CD14-positive monocyte (primary cell): ENCODE data around the gene CD81. TPM values are rescaled to one million over a fixed set of nuclear protein-coding genes. Genes with fewer than 3 reads are reported as not detected.

ENCODE experiments used
- DNase-seq, 3 donors: peaks; one replicate each; pipeline ENCODE4 v3.0.0-alpha.2; 2011 to 2022
- H2AFZ ChIP-seq: 2 replicates; pipeline ENCODE4 v1.6.0; 2012; ENCODE audit warnings: mild to moderate bottlenecking, low read depth, low read length, inconsistent platforms; ENCODE audit not compliant: insufficient read depth, poor library complexity, severe bottlenecking
- H3K27ac ChIP-seq, 2 donors: 1 replicate in 1 of 2; 2 replicates in 1 of 2; pipeline ENCODE4 v1.5.1; 2012 to 2013; ENCODE audit warnings: low read length in 2 of 2, control low read depth in 1 of 2, inconsistent platforms in 1 of 2, low read depth in 1 of 2, mild to moderate bottlenecking in 1 of 2
- H3K27me3 ChIP-seq, 2 donors: one replicate each; pipeline versions ENCODE4 v1.6.0 to v1.6.1; 2011 to 2013; ENCODE audit warnings: low read length in 2 of 2; ENCODE audit not compliant: control insufficient read depth in 2 of 2, insufficient read depth in 2 of 2
- H3K36me3 ChIP-seq, 2 donors: replicated peaks in 1 of 2; 1 replicate in 1 of 2; 2 replicates in 1 of 2; pipeline versions ENCODE4 v1.5.1 to v1.6.1; 2012 to 2013; ENCODE audit warnings: low read length in 2 of 2, control low read depth in 1 of 2, inconsistent platforms in 1 of 2, mild to moderate bottlenecking in 1 of 2; ENCODE audit not compliant: insufficient read depth in 2 of 2, control insufficient read depth in 1 of 2
- H3K4me1 ChIP-seq, 2 donors: 1 replicate in 1 of 2; 2 replicates in 1 of 2; pipeline versions ENCODE4 v1.5.1 to v1.6.1; 2012 to 2013; ENCODE audit warnings: low read length in 2 of 2, control low read depth in 1 of 2, inconsistent platforms in 1 of 2, mild to moderate bottlenecking in 1 of 2, moderate library complexity in 1 of 2; ENCODE audit not compliant: insufficient read depth in 2 of 2, control insufficient read depth in 1 of 2
- H3K4me2 ChIP-seq: replicated peaks from 2 replicates; pipeline ENCODE3; 2012; ENCODE audit warnings: low read length, moderate library complexity, mild to moderate bottlenecking; ENCODE audit not compliant: poor library complexity, severe bottlenecking; ENCODE audit errors: extremely low read depth
- H3K4me3 ChIP-seq, 3 experiments: fragments of 200-600 bp in 1 of 3; sonication (generic) in 1 of 3; replicated peaks in 1 of 3; 1 replicate in 2 of 3; 2 replicates in 1 of 3; pipeline ENCODE4 v1.5.1; 2011 to 2013; ENCODE audit warnings: low read length in 3 of 3, mild to moderate bottlenecking in 3 of 3, control low read depth in 2 of 3, low read depth in 2 of 3, inconsistent platforms in 1 of 3, moderate library complexity in 1 of 3
- H3K79me2 ChIP-seq: 2 replicates; pipeline ENCODE4 v1.6.0; 2012; ENCODE audit warnings: mild to moderate bottlenecking, control low read depth, inconsistent platforms, low read length, moderate library complexity; ENCODE audit not compliant: insufficient read depth
- H3K9ac ChIP-seq: 2 replicates; pipeline ENCODE4 v1.6.0; 2017; ENCODE audit warnings: low read length, mild to moderate bottlenecking; ENCODE audit not compliant: insufficient read depth, poor library complexity, severe bottlenecking
- H3K9me3 ChIP-seq, 2 donors: replicated peaks in 1 of 2; 1 replicate in 1 of 2; 2 replicates in 1 of 2; pipeline versions ENCODE4 v1.5.1 to v1.6.1; 2012 to 2013; ENCODE audit warnings: low read length in 2 of 2, control low read depth in 1 of 2; ENCODE audit not compliant: control insufficient read depth in 1 of 2, insufficient read depth in 1 of 2
- H4K20me1 ChIP-seq: 2 replicates; pipeline ENCODE4 v1.6.0; 2012; ENCODE audit warnings: mild to moderate bottlenecking, low read length, control low read depth, moderate library complexity; ENCODE audit not compliant: insufficient read depth
- H3K27ac Mint-ChIP-seq, 7 donors: one replicate each; pipeline ENCODE4 v1.8.0; 2020; ENCODE audit warnings: mild to moderate bottlenecking in 7 of 7, mixed read lengths in 7 of 7, moderate library complexity in 6 of 7, inconsistent platforms in 2 of 7
- H3K27me3 Mint-ChIP-seq, 3 donors: one replicate each; pipeline ENCODE4 v1.8.0; 2021 to 2022; ENCODE audit warnings: low read depth in 3 of 3, mild to moderate bottlenecking in 3 of 3, mixed read lengths in 3 of 3, moderate library complexity in 3 of 3, inconsistent platforms in 1 of 3
- H3K36me3 Mint-ChIP-seq, 2 donors: one replicate each; pipeline ENCODE4 v1.8.0; 2020; ENCODE audit warnings: mixed read lengths in 2 of 2, inconsistent platforms in 1 of 2, mild to moderate bottlenecking in 1 of 2
- H3K4me1 Mint-ChIP-seq: one replicate; pipeline ENCODE4 v1.8.0; 2020; ENCODE audit warnings: mild to moderate bottlenecking, mixed read lengths
- H3K4me3 Mint-ChIP-seq, 2 donors: one replicate each; pipeline ENCODE4 v1.8.0; 2020; ENCODE audit warnings: mild to moderate bottlenecking in 2 of 2, mixed read lengths in 2 of 2, moderate library complexity in 1 of 2
- H3K9me3 Mint-ChIP-seq, 7 donors: one replicate each; pipeline ENCODE4 v1.8.0; 2020 to 2022; ENCODE audit warnings: mixed read lengths in 7 of 7, mild to moderate bottlenecking in 6 of 7, moderate library complexity in 6 of 7, inconsistent platforms in 2 of 7
- CTCF ChIP-seq: fragments of 200-600 bp; IDR thresholded peaks from one replicate; pipeline ENCODE4 v1.8.0; 2022; ENCODE audit warnings: antibody characterized with exemption, mild to moderate bottlenecking
- WGBS: methylation state at CpG from one replicate; pipeline ENCODE4 v1.1.5; 2013; ENCODE audit warnings: missing lambda C conversion rate; ENCODE audit not compliant: insufficient coverage; 5-methylcytosine and 5-hydroxymethylcytosine counted together
- intact Hi-C, 2 donors: fragments of 100-400 bp; cut with micrococcal nuclease; formaldehyde crosslinking; loops; one replicate each; pipeline versions ENCODE4 v1.15.0 to v1.15.1; 2023
- polyA plus RNA-seq, 3 donors: library from polyadenylated mRNA; depleted of rRNA in 1 of 3; unstranded in 2 of 3; stranded (reverse) in 1 of 3; fragments of 300-500 nt in 2 of 3; fragments of >200 nt in 1 of 3; fragmentation: Illumina TruSeq in 2 of 3; gene quantifications; 1 replicate in 2 of 3; 2 replicates in 1 of 3; pipeline ENCODE4 v1.2.3, GENCODE V29; 2012 to 2021

Gene CD81
- polyA plus RNA-seq, 3 donors = 3.2 to 74.9 (median 12.3) TPM

GRCh38 chr11:2381494-2382128, 4.5 kb downstream of the CD81 start:
- H3K4me3 ChIP-seq = peak overlapping the region in 1 of 3 experiments; percentile 12
- Mint-ChIP-seq H3K27me3 (peaks cover 11 to 17% (median 14%) of the 10 kb centered on the region in 3 donors), H3K4me3 (peak overlapping the region in 1 of 2 donors; percentile 73), H3K4me1 (peaks cover 59% of the 10 kb centered on the region), H3K27ac (peak overlapping the region in 6 of 7 donors; percentile 48 to 90 (median 75)), H3K36me3 (peaks cover 3 to 4% of the 10 kb centered on the region in 2 donors), H3K9me3 (peaks cover 0 to 3% (median 0%) of the 10 kb centered on the region in 7 donors)
- no peaks in the 10 kb centered on the region for H3K9me3 ChIP-seq
- DNase-seq = no peak
- H3K36me3 ChIP-seq = no peaks in the 10 kb centered on the region
- 88% methylated on average over 5 of the region's 11 CpGs for WGBS
- intact Hi-C loops = no loop called here
- H4K20me1 ChIP-seq = peaks cover 82% of the 10 kb centered on the region
- peaks cover 0 to 8% of the 10 kb centered on the region in 2 donors for H3K27me3 ChIP-seq
- H2AFZ ChIP-seq = no peak overlapping the region
- no peak for TF ChIP-seq CTCF
- peaks cover 39% of the 10 kb centered on the region for H3K79me2 ChIP-seq
- H3K9ac ChIP-seq = no peak overlapping the region
- H3K4me1 ChIP-seq = peaks cover 60 to 68% of the 10 kb centered on the region in 2 donors
- H3K27ac ChIP-seq = peak overlapping the region in 1 of 2 donors; percentile 45
- H3K4me2 ChIP-seq = peak overlapping the region; percentile 52

GRCh38 chr11:2382129-2382517, 5.0 kb downstream of the CD81 start:
- 82% methylated on average over 4 of the region's 11 CpGs for WGBS
- Mint-ChIP-seq H3K36me3 (peaks cover 3 to 4% of the 10 kb centered on the region in 2 donors), H3K27ac (no peak overlapping the region), H3K9me3 (peaks cover 0 to 3% (median 0%) of the 10 kb centered on the region in 7 donors), H3K27me3 (peaks cover 9 to 14% (median 12%) of the 10 kb centered on the region in 3 donors), H3K4me3 (peak overlapping the region in 1 of 2 donors; percentile 7), H3K4me1 (peaks cover 59% of the 10 kb centered on the region)
- intact Hi-C loops = no loop called here
- Histone ChIP-seq H3K79me2 (peaks cover 44% of the 10 kb centered on the region), H2AFZ (no peak overlapping the region), H3K36me3 (no peaks in the 10 kb centered on the region), H3K4me2 (no peak overlapping the region), H3K9ac (no peak overlapping the region), H3K27ac (no peak overlapping the region), H4K20me1 (peaks cover 87% of the 10 kb centered on the region), H3K4me3 (no peak overlapping the region), H3K4me1 (peaks cover 57 to 63% of the 10 kb centered on the region in 2 donors), H3K9me3 (no peaks in the 10 kb centered on the region), H3K27me3 (peaks cover 0 to 3% of the 10 kb centered on the region in 2 donors)
- DNase-seq = no peak
- no peak for TF ChIP-seq CTCF
